ENCODE measurements around the gene PCDHGA11. TPM values are rescaled to one million over a fixed set of nuclear protein-coding genes. Genes with fewer than 3 reads are reported as not detected.
"Not testable (repeated sequence)": the region's sequence is repeated elsewhere in the genome, so short reads cannot be mapped to it uniquely, and the experiment has no call there.

The PCDHGA11 gene
- polyA plus RNA-seq, 1 experiment, result 7.7 TPM

GRCh38 chr5:141397756-141398551 is 22.9 kb upstream of the PCDHGA11 start, which contains the start of gene PCDHGB5:
Gene PCDHGB5 (plus strand): TSS chr5:141397947. CDS start chr5:141398128, 181 bp downstream.
- DNase-seq (ENCODE audit: low read depth, low spot score); POLR2A ChIA-PET; H3K27ac ChIP-seq (ENCODE audit: low read depth, low read length); H3K27me3 ChIP-seq (ENCODE audit: control insufficient read depth, insufficient read depth, low read length): not testable (repeated sequence)
- peaks cover 61% of the 10 kb centered on the region for H3K9me3 ChIP-seq (ENCODE audit: control insufficient read depth, insufficient read depth, low read length)
- TF ChIP-seq CTCF (IDR thresholded peaks at IDR 0.05; ENCODE audit: low read depth, low read length), result peak; percentile 50
- CTCF ChIA-PET, result interaction anchor here (1.0 to 4.3 kb wide), 9 partner anchors 20 to 168 kb away, joined by 3 to 40 read pairs (median 4); partner anchors contain the start of genes PCDHGA1, PCDHGA12, PCDHGA2 and PCDHGB3
- peak within 1 kb of the TSS; percentile 41 for H3K4me3 ChIP-seq (ENCODE audit: low read depth, low read length)

- Histone ChIP-seq H3K9me3 (ENCODE audit: control insufficient read depth, insufficient read depth, low read length) (peaks cover 61% of the 10 kb centered on the region), H3K4me3 (ENCODE audit: low read depth, low read length) (no peak overlapping the region), H3K27me3 (ENCODE audit: control insufficient read depth, insufficient read depth, low read length) (no peaks in the 10 kb centered on the region), H3K27ac (ENCODE audit: low read depth, low read length) (no peak overlapping the region)
- no peak for TF ChIP-seq CTCF (IDR thresholded peaks at IDR 0.05; ENCODE audit: low read depth, low read length)
- ChIA-PET CTCF (interaction anchor here (1.7 to 4.3 kb wide), 2 partner anchors 31 to 165 kb away, joined by 3 to 40 read pairs; partner anchors contain the start of gene PCDHGA12), POLR2A (no interaction called here)
- DNase-seq (ENCODE audit: low read depth, low spot score), result no peak
Observed at GRCh38 chr5:141398608-141399007, 22.2 kb upstream of the PCDHGA11 start.

DNA sequence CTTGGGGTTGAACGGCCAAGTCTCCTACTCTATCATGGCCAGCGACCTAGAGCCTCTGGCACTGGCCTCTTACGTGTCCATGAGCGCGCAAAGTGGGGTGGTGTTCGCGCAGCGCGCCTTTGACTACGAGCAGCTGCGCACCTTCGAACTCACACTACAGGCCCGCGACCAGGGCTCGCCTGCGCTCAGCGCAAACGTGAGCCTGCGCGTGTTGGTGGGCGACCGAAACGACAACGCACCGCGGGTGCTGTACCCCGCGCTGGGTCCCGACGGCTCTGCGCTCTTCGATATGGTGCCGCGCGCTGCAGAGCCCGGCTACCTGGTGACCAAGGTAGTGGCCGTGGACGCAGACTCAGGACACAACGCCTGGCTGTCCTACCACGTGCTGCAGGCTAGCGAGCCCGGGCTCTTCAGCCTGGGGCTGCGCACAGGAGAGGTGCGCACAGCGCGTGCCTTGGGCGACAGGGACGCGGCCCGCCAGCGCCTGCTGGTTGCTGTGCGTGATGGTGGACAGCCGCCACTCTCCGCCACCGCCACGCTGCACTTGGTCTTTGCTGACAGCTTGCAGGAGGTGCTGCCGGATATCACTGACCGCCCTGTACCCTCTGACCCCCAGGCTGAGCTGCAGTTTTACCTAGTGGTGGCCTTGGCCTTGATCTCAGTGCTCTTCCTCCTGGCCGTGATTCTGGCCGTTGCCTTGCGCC is 21.1 kb upstream of the PCDHGA11 start:
- POLR2A ChIA-PET, result no interaction called here
- no peak for DNase-seq (ENCODE audit: low read depth, low spot score)
- Histone ChIP-seq H3K4me3 (ENCODE audit: low read depth, low read length) (no peak overlapping the region), H3K27ac (ENCODE audit: low read depth, low read length) (no peak overlapping the region), H3K9me3 (ENCODE audit: control insufficient read depth, insufficient read depth, low read length) (peaks cover 61% of the 10 kb centered on the region), H3K27me3 (ENCODE audit: control insufficient read depth, insufficient read depth, low read length) (no peaks in the 10 kb centered on the region)
- TF ChIP-seq CTCF (IDR thresholded peaks at IDR 0.05; ENCODE audit: low read depth, low read length), result no peak
- CTCF ChIA-PET, result interaction anchor here (2.2 kb wide), 1 partner anchor 158 kb away, joined by 18 read pairs; no protein-coding TSS in a partner anchor

DNA sequence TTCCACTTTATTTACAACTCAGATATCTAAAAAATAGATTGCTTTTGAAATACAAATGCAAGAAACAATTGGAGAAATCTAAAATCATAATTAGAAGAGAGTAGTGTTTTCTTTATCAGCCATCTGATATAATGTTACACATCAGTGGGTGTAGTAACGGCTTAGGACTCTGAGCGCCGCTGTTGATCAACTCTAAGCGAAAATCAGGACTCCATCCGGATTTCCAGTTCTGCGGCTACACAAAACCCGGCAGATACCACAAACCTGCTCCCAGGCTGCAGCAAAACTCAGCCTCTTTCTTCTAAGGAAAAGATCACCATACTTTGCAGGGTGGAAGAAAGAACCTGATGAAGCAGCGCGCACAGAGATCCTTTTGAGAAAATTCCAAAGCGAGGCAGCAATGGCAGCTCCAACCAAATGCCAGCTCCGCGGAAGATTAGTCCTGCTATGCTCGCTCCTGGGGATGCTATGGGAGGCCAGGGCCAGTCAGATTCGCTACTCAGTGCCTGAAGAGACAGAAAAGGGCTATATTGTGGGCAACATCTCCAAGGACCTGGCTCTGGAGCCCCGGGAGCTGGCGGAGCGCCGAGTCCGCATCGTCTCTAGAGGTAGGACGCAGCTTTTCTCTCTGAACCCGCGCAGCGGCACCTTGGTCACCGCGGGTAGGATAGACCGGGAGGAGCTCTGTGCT is 18.2 kb upstream of the PCDHGA11 start, which contains the start of gene PCDHGA9:
Gene PCDHGA9, plus strand, starts transcription at position 226 of the 691 bp plus-strand sequence. Its CDS starts 175 bp downstream, at position 401.
- ChIA-PET CTCF (interaction anchor here (0.9 to 2.0 kb wide), 6 partner anchors 10 to 165 kb away, joined by 3 to 18 read pairs (median 7); partner anchors contain the start of genes PCDHGA10 and PCDHGB7), POLR2A (interaction anchor here (1.1 kb wide), 1 partner anchor 161 kb away, joined by 4 read pairs; no protein-coding TSS in a partner anchor)
- peaks cover 64% of the 10 kb centered on the region for H3K9me3 ChIP-seq (ENCODE audit: control insufficient read depth, insufficient read depth, low read length)
- peak within 1 kb of the TSS; percentile 45 for H3K4me3 ChIP-seq (ENCODE audit: low read depth, low read length)
- no peak for DNase-seq (ENCODE audit: low read depth, low spot score)
- H3K27me3 ChIP-seq (ENCODE audit: control insufficient read depth, insufficient read depth, low read length), result no peaks in the 10 kb centered on the region
- peak; percentile 53 for TF ChIP-seq CTCF (IDR thresholded peaks at IDR 0.05; ENCODE audit: low read depth, low read length)
- peak within 1 kb of the TSS; percentile 47 for H3K27ac ChIP-seq (ENCODE audit: low read depth, low read length)
